Neural cell (in vitro differentiated cells): ENCODE results near the gene MAGI1. TPM values are rescaled to one million over a fixed set of nuclear protein-coding genes. Genes with fewer than 3 reads are reported as not detected.

ENCODE experiments used
- H2AFZ ChIP-seq: fragments of 200-600, 300-800 bp; sonication (generic), shearing (Covaris generic); 2 replicates; pipeline ENCODE4 v1.6.0; 2014; ENCODE audit warnings: low read depth, mild to moderate bottlenecking, antibody characterized with exemption, low read length, moderate library complexity
- H3F3A ChIP-seq: fragments of 200-600 bp; shearing (Covaris generic); 2 replicates; pipeline ENCODE4 v1.6.1; 2016; ENCODE audit warnings: mild to moderate bottlenecking, moderate library complexity, mixed read lengths, antibody characterized with exemption, low read length; ENCODE audit not compliant: insufficient read depth, poor library complexity, severe bottlenecking
- H3K27ac ChIP-seq: fragments of 200-600, 300-800 bp; sonication (generic), shearing (Covaris generic); 2 replicates; pipeline ENCODE4 v1.5.1; 2014; ENCODE audit warnings: mild to moderate bottlenecking, low read length, moderate library complexity
- H3K27me3 ChIP-seq: fragments of 300-800, 200-600 bp; sonication (generic), shearing (Covaris generic); 2 replicates; pipeline ENCODE4 v1.6.0; 2014; ENCODE audit warnings: mild to moderate bottlenecking, low read depth, low read length, moderate library complexity; ENCODE audit not compliant: insufficient read depth
- H3K36me3 ChIP-seq: fragments of 300-800, 200-600 bp; sonication (generic), shearing (Covaris generic); 2 replicates; pipeline ENCODE4 v1.5.1; 2014; ENCODE audit warnings: mild to moderate bottlenecking, antibody characterized with exemption, low read length, moderate library complexity; ENCODE audit not compliant: insufficient read depth
- H3K4me2 ChIP-seq: fragments of 300-800, 200-600 bp; sonication (generic), shearing (Covaris generic); 2 replicates; pipeline ENCODE4 v1.6.0; 2014; ENCODE audit warnings: mild to moderate bottlenecking, low read length
- H3K4me3 ChIP-seq: fragments of 300-800, 200-600 bp; sonication (generic), shearing (Covaris generic); 2 replicates; pipeline ENCODE4 v1.5.1; 2014; ENCODE audit warnings: mild to moderate bottlenecking, low read length, moderate library complexity
- H3K79me2 ChIP-seq: fragments of 200-600 bp; shearing (Covaris generic); replicated peaks from 2 replicates; pipeline ENCODE4 v1.6.0; 2014; ENCODE audit warnings: mild to moderate bottlenecking, low read length, moderate library complexity; ENCODE audit not compliant: insufficient read depth
- H3K9ac ChIP-seq: fragments of 300-800, 200-600 bp; sonication (generic), shearing (Covaris generic); 2 replicates; pipeline ENCODE4 v1.6.1; 2016; ENCODE audit warnings: mild to moderate bottlenecking, low read length, mixed read lengths
- H3K9me2 ChIP-seq: fragments of 200-600 bp; shearing (Covaris generic); 2 replicates; pipeline ENCODE4 v1.6.1; 2016; ENCODE audit warnings: mild to moderate bottlenecking, low read length, mixed read lengths; ENCODE audit not compliant: insufficient read depth
- H3K9me3 ChIP-seq: fragments of 200-600, 300-800 bp; sonication (generic), shearing (Covaris generic); 2 replicates; pipeline ENCODE4 v1.6.1; 2016; ENCODE audit warnings: mild to moderate bottlenecking, mixed run types, low read length, moderate library complexity, mixed read lengths
- H4K20me1 ChIP-seq: fragments of 200-600 bp; shearing (Covaris generic); 2 replicates; pipeline ENCODE4 v1.6.1; 2016; ENCODE audit warnings: mild to moderate bottlenecking, mixed run types; ENCODE audit not compliant: insufficient read depth
- EP300 ChIP-seq: fragments of 450-650 bp; conservative IDR thresholded peaks from 2 replicates; pipeline ENCODE4 v1.6.1; 2014; ENCODE audit warnings: antibody characterized with exemption, mild to moderate bottlenecking, moderate library complexity; ENCODE audit not compliant: poor library complexity, severe bottlenecking
- EZH2 ChIP-seq: fragments of 200-600, 300-800 bp; shearing (Covaris generic), sonication (generic); IDR thresholded peaks from 2 replicates; pipeline ENCODE4 v1.6.1; 2014; ENCODE audit warnings: antibody characterized with exemption, low read length, borderline replicate concordance, mild to moderate bottlenecking; ENCODE audit not compliant: insufficient read depth, poor library complexity, severe bottlenecking
- MXI1 ChIP-seq: fragments of 450-650 bp; conservative IDR thresholded peaks from 2 replicates; pipeline ENCODE4 v1.6.1; 2014; ENCODE audit warnings: antibody characterized with exemption, mild to moderate bottlenecking; ENCODE audit not compliant: poor library complexity, severe bottlenecking
- POLR2AphosphoS5 ChIP-seq: IDR thresholded peaks from 2 replicates; pipeline ENCODE4 v1.6.1; 2012
- RAD21 ChIP-seq: fragments of 450-650 bp; conservative IDR thresholded peaks from 2 replicates; pipeline ENCODE4 v1.6.1; 2014; ENCODE audit warnings: antibody characterized with exemption, mild to moderate bottlenecking, moderate library complexity
- REST ChIP-seq: IDR thresholded peaks from 2 replicates; pipeline ENCODE4 v1.6.1; 2012; ENCODE audit warnings: borderline replicate concordance
- SMC3 ChIP-seq: fragments of 450-650 bp; conservative IDR thresholded peaks from 2 replicates; pipeline ENCODE4 v1.6.1; 2014; ENCODE audit warnings: antibody characterized with exemption, mild to moderate bottlenecking, moderate library complexity; ENCODE audit not compliant: poor library complexity
- TAF1 ChIP-seq: IDR thresholded peaks from 2 replicates; pipeline ENCODE4 v1.6.1; 2012; ENCODE audit warnings: low read depth
- polyA plus RNA-seq: library from polyadenylated mRNA; depleted of rRNA; stranded (reverse); fragments of >200 nt; gene quantifications from 2 replicates; pipeline ENCODE4 v1.2.3, GENCODE V29; 2014
- TF ChIP-seq, protein P1 (sequence below): fragments of 450-650 bp; IDR thresholded peaks from 2 replicates; pipeline ENCODE4 v1.5.1; 2014; ENCODE audit warnings: antibody characterized with exemption, mild to moderate bottlenecking, moderate library complexity; ENCODE audit not compliant: poor library complexity, severe bottlenecking

Gene MAGI1
- polyA plus RNA-seq, 1 donor from 2014 or later, result 44.7 TPM

DNA sequence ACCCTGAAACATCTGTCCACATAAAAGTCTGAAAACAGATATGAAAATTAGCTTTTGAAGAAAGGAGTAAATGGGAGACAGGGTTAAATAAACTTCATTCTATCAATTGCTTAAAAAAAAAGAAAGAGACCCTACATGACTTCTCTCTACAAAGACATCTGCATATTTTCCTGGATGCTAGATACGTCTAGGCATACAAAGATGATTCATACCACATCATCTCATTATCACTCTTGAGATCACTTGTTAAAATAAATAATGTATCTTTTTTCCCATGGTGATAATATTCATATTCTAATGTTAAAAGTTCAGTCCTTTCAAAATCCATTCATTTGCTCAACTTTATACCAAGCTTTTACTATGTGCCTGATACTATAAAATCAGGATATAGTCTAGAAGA is 295.8 kb downstream of the MAGI1 start:
- Histone ChIP-seq H3K4me3 (no peak overlapping the region), H2AFZ (no peak overlapping the region), H3K36me3 (no peaks in the 10 kb centered on the region), H3K9ac (no peak overlapping the region), H3K4me2 (no peak overlapping the region), H3K79me2 (no peaks in the 10 kb centered on the region), H3F3A (no peaks in the 10 kb centered on the region), H3K27me3 (no peaks in the 10 kb centered on the region), H4K20me1 (no peaks in the 10 kb centered on the region), H3K9me2 (no peaks in the 10 kb centered on the region), H3K9me3 (no peaks in the 10 kb centered on the region), H3K27ac (no peak overlapping the region)
- TF ChIP-seq RAD21, result no peak
- TF ChIP-seq TAF1, result no peak
- TF ChIP-seq SMC3, result no peak
- TF ChIP-seq, protein P1, sequence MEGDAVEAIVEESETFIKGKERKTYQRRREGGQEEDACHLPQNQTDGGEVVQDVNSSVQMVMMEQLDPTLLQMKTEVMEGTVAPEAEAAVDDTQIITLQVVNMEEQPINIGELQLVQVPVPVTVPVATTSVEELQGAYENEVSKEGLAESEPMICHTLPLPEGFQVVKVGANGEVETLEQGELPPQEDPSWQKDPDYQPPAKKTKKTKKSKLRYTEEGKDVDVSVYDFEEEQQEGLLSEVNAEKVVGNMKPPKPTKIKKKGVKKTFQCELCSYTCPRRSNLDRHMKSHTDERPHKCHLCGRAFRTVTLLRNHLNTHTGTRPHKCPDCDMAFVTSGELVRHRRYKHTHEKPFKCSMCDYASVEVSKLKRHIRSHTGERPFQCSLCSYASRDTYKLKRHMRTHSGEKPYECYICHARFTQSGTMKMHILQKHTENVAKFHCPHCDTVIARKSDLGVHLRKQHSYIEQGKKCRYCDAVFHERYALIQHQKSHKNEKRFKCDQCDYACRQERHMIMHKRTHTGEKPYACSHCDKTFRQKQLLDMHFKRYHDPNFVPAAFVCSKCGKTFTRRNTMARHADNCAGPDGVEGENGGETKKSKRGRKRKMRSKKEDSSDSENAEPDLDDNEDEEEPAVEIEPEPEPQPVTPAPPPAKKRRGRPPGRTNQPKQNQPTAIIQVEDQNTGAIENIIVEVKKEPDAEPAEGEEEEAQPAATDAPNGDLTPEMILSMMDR, result no peak
- TF ChIP-seq MXI1, result no peak
- no peak for TF ChIP-seq REST
- TF ChIP-seq POLR2AphosphoS5, result no peak
- TF ChIP-seq EZH2, result no peak
- TF ChIP-seq EP300, result no peak

DNA sequence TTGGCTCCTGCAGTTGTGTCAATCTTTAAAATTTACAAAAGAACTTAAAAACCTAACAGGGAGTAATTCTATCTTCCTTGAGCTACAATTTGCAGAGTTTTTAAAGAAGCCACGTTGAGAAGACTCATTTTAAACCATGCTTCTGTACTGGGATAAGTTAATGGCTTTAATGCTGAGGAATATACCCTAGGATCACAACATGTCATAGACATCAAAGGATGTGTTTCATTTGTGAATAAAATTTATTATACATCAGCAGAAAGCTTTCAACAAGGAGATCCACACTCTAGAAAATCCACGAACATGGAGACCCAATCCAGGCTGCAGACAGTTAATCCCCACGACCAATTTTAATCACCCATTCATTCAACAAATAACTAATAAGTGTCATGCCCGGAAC is 297.2 kb downstream of the MAGI1 start:
- peak; percentile 95 for TF ChIP-seq EP300
- TF ChIP-seq MXI1, result peak; percentile 44
- TF ChIP-seq POLR2AphosphoS5, result peak; percentile 94
- TF ChIP-seq RAD21, result no peak
- TF ChIP-seq, protein P1, result no peak
- TF ChIP-seq REST, result peak; percentile 73
- TF ChIP-seq EZH2, result no peak
- no peak for TF ChIP-seq SMC3
- TF ChIP-seq TAF1, result no peak
- Histone ChIP-seq H3K27ac (no peak overlapping the region), H3K4me3 (no peak overlapping the region)

More for the DNA sequence above, 297.2 kb downstream of the MAGI1 start:
- H3F3A ChIP-seq, result no peaks in the 10 kb centered on the region
- H4K20me1 ChIP-seq, result no peaks in the 10 kb centered on the region
- H3K36me3 ChIP-seq, result no peaks in the 10 kb centered on the region
- no peaks in the 10 kb centered on the region for H3K9me2 ChIP-seq
- no peak overlapping the region for H3K4me2 ChIP-seq
- H2AFZ ChIP-seq, result no peak overlapping the region
- H3K27me3 ChIP-seq, result no peaks in the 10 kb centered on the region
- H3K9me3 ChIP-seq, result no peaks in the 10 kb centered on the region
- H3K9ac ChIP-seq, result no peak overlapping the region
- no peaks in the 10 kb centered on the region for H3K79me2 ChIP-seq
